Measurements from ENCODE around the gene NSMCE3.

DNA sequence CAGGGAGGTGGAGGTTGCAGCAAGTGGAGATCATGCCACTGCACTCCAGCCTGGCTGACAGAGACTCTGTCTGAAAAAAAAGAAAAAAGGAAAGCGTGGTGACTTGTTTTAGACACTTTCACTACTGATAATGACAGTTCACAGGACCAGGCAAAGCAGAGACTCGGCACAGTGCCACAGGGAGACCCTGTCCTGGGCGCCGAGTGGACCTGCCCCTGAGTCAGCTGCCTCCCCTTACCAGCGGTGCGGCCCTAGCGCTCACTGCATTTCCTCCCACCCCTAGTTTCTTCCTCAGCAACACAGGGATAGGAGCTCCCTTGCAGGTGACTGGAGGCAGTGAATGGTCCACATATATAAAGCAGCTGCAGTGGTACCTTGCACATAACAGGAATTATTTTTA, 38.7 kb upstream of the NSMCE3 start:
- TF ChIP-seq REST (IDR thresholded peaks at IDR 0.05; ENCODE audit: borderline replicate concordance) (no peak), POLR2AphosphoS5 (IDR thresholded peaks at IDR 0.05) (no peak), EP300 (conservative IDR thresholded peaks at IDR 0.05; ENCODE audit: poor library complexity, severe bottlenecking) (no peak), EZH2 (IDR thresholded peaks at IDR 0.05; ENCODE audit: borderline replicate concordance, insufficient read depth, low read length, poor library complexity, severe bottlenecking) (no peak), RAD21 (conservative IDR thresholded peaks at IDR 0.05) (no peak), TAF1 (IDR thresholded peaks at IDR 0.05; ENCODE audit: low read depth) (no peak), SMC3 (conservative IDR thresholded peaks at IDR 0.05; ENCODE audit: poor library complexity) (no peak), MXI1 (conservative IDR thresholded peaks at IDR 0.05; ENCODE audit: poor library complexity, severe bottlenecking) (no peak)
- TF ChIP-seq, protein P1, sequence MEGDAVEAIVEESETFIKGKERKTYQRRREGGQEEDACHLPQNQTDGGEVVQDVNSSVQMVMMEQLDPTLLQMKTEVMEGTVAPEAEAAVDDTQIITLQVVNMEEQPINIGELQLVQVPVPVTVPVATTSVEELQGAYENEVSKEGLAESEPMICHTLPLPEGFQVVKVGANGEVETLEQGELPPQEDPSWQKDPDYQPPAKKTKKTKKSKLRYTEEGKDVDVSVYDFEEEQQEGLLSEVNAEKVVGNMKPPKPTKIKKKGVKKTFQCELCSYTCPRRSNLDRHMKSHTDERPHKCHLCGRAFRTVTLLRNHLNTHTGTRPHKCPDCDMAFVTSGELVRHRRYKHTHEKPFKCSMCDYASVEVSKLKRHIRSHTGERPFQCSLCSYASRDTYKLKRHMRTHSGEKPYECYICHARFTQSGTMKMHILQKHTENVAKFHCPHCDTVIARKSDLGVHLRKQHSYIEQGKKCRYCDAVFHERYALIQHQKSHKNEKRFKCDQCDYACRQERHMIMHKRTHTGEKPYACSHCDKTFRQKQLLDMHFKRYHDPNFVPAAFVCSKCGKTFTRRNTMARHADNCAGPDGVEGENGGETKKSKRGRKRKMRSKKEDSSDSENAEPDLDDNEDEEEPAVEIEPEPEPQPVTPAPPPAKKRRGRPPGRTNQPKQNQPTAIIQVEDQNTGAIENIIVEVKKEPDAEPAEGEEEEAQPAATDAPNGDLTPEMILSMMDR (IDR thresholded peaks at IDR 0.05; ENCODE audit: poor library complexity, severe bottlenecking), result no peak
